B cell (primary cell): ENCODE data around the gene STUM.

Experiments
- CTCF ChIP-seq: fragments of 200-600 bp; IDR thresholded peaks from one replicate; pipeline ENCODE4 v1.8.0; 2022; ENCODE audit warnings: antibody characterized with exemption, mild to moderate bottlenecking
- EZH2 ChIP-seq: IDR thresholded peaks from 2 replicates; pipeline ENCODE4 v1.6.1; 2012; ENCODE audit warnings: borderline replicate concordance, low read depth, mild to moderate bottlenecking, moderate library complexity, low read length; ENCODE audit not compliant: insufficient read depth, poor library complexity, severe bottlenecking

GRCh38 chr1:226645279-226645976 is 96.9 kb downstream of the STUM start:
- no peak for TF ChIP-seq CTCF
- no peak for TF ChIP-seq EZH2
